Endothelial cell of umbilical vein (primary cell): Measurements from ENCODE around the gene SLC25A21. TPM values are rescaled to one million over a fixed set of nuclear protein-coding genes. Genes with fewer than 3 reads are reported as not detected.

ENCODE experiments used
- BruUV-seq: library from RNA; stranded (reverse); fragments of 400-500 nt; replicated peaks from 2 replicates; lab custom pipeline; 2021; lab: Mats Ljungman, UMichigan
- CTCF ChIA-PET: fragments of 300-600, 350-600 bp; sonication (Branson Sonifier 250); formaldehyde crosslinking; loops from one replicate; lab custom pipeline; 2021; ENCODE audit warnings: antibody characterized with exemption, inconsistent platforms; lab: Charles Lee
- POLR2A ChIA-PET: fragments of 300-600, 350-600 bp; sonication (Branson Sonifier 250); formaldehyde crosslinking; loops from one replicate; lab custom pipeline; 2021; ENCODE audit warnings: antibody characterized with exemption, inconsistent platforms; lab: Charles Lee
- DNase-seq: peaks from one replicate; pipeline ENCODE4 v3.0.0-alpha.2; 2011; ENCODE audit warnings: low read depth, low spot score
- FAIRE-seq: peaks from 2 replicates; lab custom pipeline; 2011; peaks lifted over from hg19 to GRCh38; lab: Jason Lieb, UNC
- H2AFZ ChIP-seq: 2 replicates; pipeline ENCODE4 v1.6.0; 2012; ENCODE audit warnings: low read depth, low read length, control low read depth, inconsistent platforms
- H3K27ac ChIP-seq: 2 replicates; pipeline ENCODE4 v1.5.1; 2011; ENCODE audit warnings: low read depth, mild to moderate bottlenecking, control low read depth, low read length, moderate library complexity; ENCODE audit not compliant: insufficient read depth
- H3K27me3 ChIP-seq, 2 experiments: 2 replicates each; pipeline versions ENCODE4 v1.6.0 to v1.6.1; 2011; ENCODE audit warnings: low read length in 2 of 2, mixed read lengths in 1 of 2; ENCODE audit not compliant: control insufficient read depth in 2 of 2, insufficient read depth in 2 of 2
- H3K36me3 ChIP-seq, 2 experiments: 2 replicates in 1 of 2; 3 replicates in 1 of 2; pipeline ENCODE4 v1.5.1; 2011; ENCODE audit warnings: low read length in 2 of 2, mild to moderate bottlenecking in 1 of 2, moderate library complexity in 1 of 2; ENCODE audit not compliant: control insufficient read depth in 2 of 2, insufficient read depth in 2 of 2; ENCODE audit errors: extremely low read depth in 1 of 2
- H3K4me1 ChIP-seq: 3 replicates; pipeline ENCODE4 v1.5.1; 2011; ENCODE audit warnings: mild to moderate bottlenecking, low read length; ENCODE audit not compliant: control insufficient read depth, insufficient read depth; ENCODE audit errors: extremely low read depth
- H3K4me2 ChIP-seq: 2 replicates; pipeline ENCODE4 v1.6.1; 2011; ENCODE audit warnings: low read length, control low read depth, mixed read lengths; ENCODE audit not compliant: insufficient read depth
- H3K4me3 ChIP-seq, 3 experiments: fragments of 200-600 bp in 1 of 3; sonication (generic), shearing (Covaris generic) in 1 of 3; replicated peaks in 1 of 3; 2 replicates each; pipeline ENCODE4 v1.5.1; 2011 to 2016; ENCODE audit warnings: control low read depth in 3 of 3, low read length in 3 of 3, mild to moderate bottlenecking in 2 of 3, inconsistent platforms in 1 of 3, low read depth in 1 of 3, moderate library complexity in 1 of 3; ENCODE audit not compliant: insufficient read depth in 1 of 3
- H3K79me2 ChIP-seq: 2 replicates; pipeline ENCODE4 v1.6.0; 2012; ENCODE audit warnings: low read length, inconsistent platforms; ENCODE audit not compliant: control insufficient read depth, insufficient read depth
- H3K9ac ChIP-seq: replicated peaks from 2 replicates; pipeline ENCODE3; 2011; ENCODE audit warnings: low read length, control low read depth; ENCODE audit not compliant: insufficient read depth; ENCODE audit errors: extremely low read depth
- H3K9me1 ChIP-seq: replicated peaks from 3 replicates; pipeline ENCODE4 v1.6.0; 2011; ENCODE audit warnings: mild to moderate bottlenecking, low read length; ENCODE audit not compliant: control insufficient read depth, insufficient read depth; ENCODE audit errors: extremely low read depth
- H3K9me3 ChIP-seq: replicated peaks from 2 replicates; pipeline ENCODE4 v1.5.1; 2012; ENCODE audit warnings: low read length, inconsistent platforms; ENCODE audit not compliant: control insufficient read depth, insufficient read depth
- H4K20me1 ChIP-seq: replicated peaks from 2 replicates; pipeline ENCODE3; 2011; ENCODE audit warnings: mild to moderate bottlenecking, low read length; ENCODE audit not compliant: control insufficient read depth, insufficient read depth; ENCODE audit errors: extremely low read depth
- CTCF ChIP-seq, 2 donors: IDR thresholded peaks; 1 replicate in 1 of 2; 2 replicates in 1 of 2; pipeline ENCODE4 v1.5.1; 2011; ENCODE audit warnings: low read length in 2 of 2, mild to moderate bottlenecking in 2 of 2, moderate library complexity in 2 of 2, control low read depth in 1 of 2, inconsistent platforms in 1 of 2, low read depth in 1 of 2; ENCODE audit not compliant: insufficient read depth in 1 of 2; ENCODE audit errors: extremely low read depth in 1 of 2
- EZH2 ChIP-seq: IDR thresholded peaks from 2 replicates; pipeline ENCODE4 v1.6.1; 2012; ENCODE audit warnings: borderline replicate concordance, low read depth, mild to moderate bottlenecking, moderate library complexity, low read length, inconsistent platforms; ENCODE audit not compliant: severe bottlenecking
- FOS ChIP-seq: IDR thresholded peaks from 2 replicates; pipeline ENCODE4 v1.6.1; 2011; ENCODE audit warnings: mild to moderate bottlenecking, low read length, moderate library complexity, borderline replicate concordance; ENCODE audit not compliant: insufficient read depth
- GATA2 ChIP-seq: IDR thresholded peaks from 2 replicates; pipeline ENCODE4 v1.7.0; 2011; ENCODE audit warnings: low read depth, mild to moderate bottlenecking, moderate library complexity, mixed read lengths, low read length; ENCODE audit not compliant: insufficient read length, insufficient read depth
- JUN ChIP-seq: IDR thresholded peaks from 2 replicates; pipeline ENCODE4 v1.6.1; 2011; ENCODE audit warnings: borderline replicate concordance, low read depth; ENCODE audit not compliant: insufficient read length, insufficient read depth
- MAX ChIP-seq: IDR thresholded peaks from 2 replicates; pipeline ENCODE4 v1.6.1; 2011; ENCODE audit not compliant: insufficient read depth, insufficient read length
- MYC ChIP-seq: IDR thresholded peaks from one replicate; pipeline ENCODE4 v1.6.1; 2011; ENCODE audit warnings: mild to moderate bottlenecking, low read depth, low read length
- POLR2A ChIP-seq: IDR thresholded peaks from 2 replicates; pipeline ENCODE4 v1.6.1; 2012; ENCODE audit warnings: low read depth, mild to moderate bottlenecking, control low read depth, low read length
- POLR2AphosphoS5 ChIP-seq: IDR thresholded peaks from 2 replicates; pipeline ENCODE4 v1.6.1; 2012; ENCODE audit warnings: low read depth, mild to moderate bottlenecking, control low read depth, low read length, moderate library complexity; ENCODE audit not compliant: insufficient read depth
- dilution Hi-C: fragments of 300-500 bp; cut with MboI; formaldehyde crosslinking; loops from one replicate; pipeline ENCODE4 v1.15.0; 2019; ENCODE audit warnings: low sequenced_read_pairs; ENCODE audit not compliant: extremely low pct_ligation_motif_present
- intact Hi-C: fragments of 100-400 bp; cut with micrococcal nuclease; formaldehyde crosslinking; loops from one replicate; pipeline ENCODE4 v1.10.0; 2022
- polyA plus RNA-seq, 4 experiments: library from polyadenylated mRNA; depleted of rRNA in 3 of 4; stranded (reverse) in 3 of 4; unstranded in 1 of 4; fragments of >200 nt; gene quantifications; 2 replicates each; pipeline versions ENCODE4 v1.2.1 to v1.2.3, GENCODE V29; 2011 to 2012; ENCODE audit warnings: missing spikeins in 1 of 4
- total RNA-seq: library from RNA; stranded (reverse); gene quantifications from 2 replicates; pipeline ENCODE4 v1.2.3, GENCODE V29; 2021

The SLC25A21 gene
- total and polyA plus RNA-seq, 2 donors (not counting 3 experiments of a cell fraction or from before 2014, with no cell fraction given) = 0.98 to 1.4 TPM

GRCh38 chr14:36768638-36769337 lies 403.6 kb downstream of the SLC25A21 start:
- TF ChIP-seq POLR2AphosphoS5 (no peak), POLR2A (no peak), MYC (no peak), FOS (no peak), CTCF (IDR thresholded peaks at IDR 0.05; ENCODE audit: extremely low read depth in 1 of 2, insufficient read depth in 1 of 2, low read depth in 1 of 2, low read length in 2 of 2) (no peak), MAX (no peak), GATA2 (no peak), EZH2 (no peak), JUN (no peak)
- H3K9me1 ChIP-seq = no peaks in the 10 kb centered on the region
- no peak overlapping the region for H2AFZ ChIP-seq
- intact Hi-C loops = no loop called here
- H3K27me3 ChIP-seq = no peaks in the 10 kb centered on the region
- H3K4me1 ChIP-seq = no peaks in the 10 kb centered on the region
- no peaks in the 10 kb centered on the region for H3K79me2 ChIP-seq
- CTCF ChIA-PET = interaction anchor here (1.1 kb wide), 1 partner anchor 21 kb away, joined by 4 read pairs; no protein-coding TSS in a partner anchor
- POLR2A ChIA-PET = no interaction called here
- H3K4me2 ChIP-seq = no peak overlapping the region
- no peak for FAIRE-seq
- H3K27ac ChIP-seq = no peak overlapping the region
- no TSS peak for BruUV-seq
- no peak overlapping the region for H3K9ac ChIP-seq
- H4K20me1 ChIP-seq = no peaks in the 10 kb centered on the region
- H3K36me3 ChIP-seq = no peaks in the 10 kb centered on the region
- no peaks in the 10 kb centered on the region for H3K9me3 ChIP-seq
- DNase-seq = no peak
- dilution Hi-C loops = no loop called here
- H3K4me3 ChIP-seq = no peak overlapping the region
